MG63 (cell line): ENCODE data around the gene EIF2B2. TPM values are rescaled to one million over a fixed set of nuclear protein-coding genes. Genes with fewer than 3 reads are reported as not detected.

Experiments used
- DNase-seq: peaks from one replicate; pipeline ENCODE4 v3.0.0-alpha.2; 2020
- H3K27me3 ChIP-seq: fragments of 250-450 bp; sonication (Bioruptor Pico); 2 replicates; pipeline ENCODE4 v1.5.1; 2020; ENCODE audit warnings: mild to moderate bottlenecking, moderate library complexity
- H3K36me3 ChIP-seq: fragments of 250-450 bp; sonication (Bioruptor Pico); 2 replicates; pipeline ENCODE4 v1.5.1; 2020; ENCODE audit warnings: mild to moderate bottlenecking, moderate library complexity
- H3K4me3 ChIP-seq: fragments of 250-450 bp; sonication (Bioruptor Pico); 2 replicates; pipeline ENCODE4 v1.5.1; 2020; ENCODE audit warnings: mild to moderate bottlenecking, moderate library complexity
- H3K9me3 ChIP-seq: fragments of 250-450 bp; sonication (Bioruptor Pico); 2 replicates; pipeline ENCODE4 v1.5.1; 2020; ENCODE audit warnings: mild to moderate bottlenecking, moderate library complexity
- total RNA-seq: library from RNA; depleted of rRNA; stranded (reverse); fragments of >200 nt; shearing (Covaris generic); gene quantifications from 2 replicates; pipeline ENCODE4 v1.2.3, GENCODE V29; 2014; ENCODE audit warnings: low replicate concordance; rRNA removed

EIF2B2 gene
- total RNA-seq: 48.2 and 87.3 TPM in 2 replicates

- peak within 1 kb of the TSS; percentile 88 for H3K4me3 ChIP-seq
- peaks cover 23% of the 10 kb centered on the region for H3K36me3 ChIP-seq
- H3K9me3 ChIP-seq: peaks cover 7% of the 10 kb centered on the region; the same call in 1 of the 2 replicates
- peak; percentile 95 for DNase-seq
- no peaks in the 10 kb centered on the region for H3K27me3 ChIP-seq
Measured at GRCh38 chr14:75002392-75003249, at the start of gene EIF2B2. Gene EIF2B2, plus strand, starts transcription at chr14:75002921. Its CDS starts 70 bp downstream, at chr14:75002991.

- Histone ChIP-seq H3K9me3 (no peaks in the 10 kb centered on the region), H3K4me3 (peak overlapping the region; percentile 60), H3K36me3 (no peaks in the 10 kb centered on the region; the same call in 1 of the 2 replicates), H3K27me3 (no peaks in the 10 kb centered on the region)
- no peak for DNase-seq
Measured at GRCh38 chr14:74953686-74954085, 49.0 kb upstream of the EIF2B2 start.

GRCh38 chr14:74954232-74954946 is 48.3 kb upstream of the EIF2B2 start:
- DNase-seq: no peak
- peak overlapping the region; percentile 60 for H3K4me3 ChIP-seq

GRCh38 chr14:74954947-74955228 is 47.8 kb upstream of the EIF2B2 start:
- no peaks in the 10 kb centered on the region for H3K36me3 ChIP-seq
- H3K4me3 ChIP-seq: peak overlapping the region; percentile 60
- H3K9me3 ChIP-seq: no peaks in the 10 kb centered on the region
- DNase-seq: no peak
- H3K27me3 ChIP-seq: no peaks in the 10 kb centered on the region

More at GRCh38 chr14:74954232-74954946, 48.3 kb upstream of the EIF2B2 start:
- Histone ChIP-seq H3K36me3 (no peaks in the 10 kb centered on the region), H3K27me3 (no peaks in the 10 kb centered on the region), H3K9me3 (no peaks in the 10 kb centered on the region)

- Histone ChIP-seq H3K27me3 (no peaks in the 10 kb centered on the region), H3K4me3 (peak within 1 kb of the TSS; percentile 60), H3K9me3 (no peaks in the 10 kb centered on the region), H3K36me3 (no peaks in the 10 kb centered on the region)
- peak; percentile 60 for DNase-seq
Measured at GRCh38 chr14:74955229-74956026, 47.3 kb upstream of the EIF2B2 start, which contains the start of gene PGF. Gene PGF, minus strand, starts transcription at chr14:74955597. Its CDS starts 355 bp downstream, at chr14:74955242.

- no peak overlapping the region; the same call in 1 of the 2 replicates for H3K4me3 ChIP-seq
- no peaks in the 10 kb centered on the region for H3K27me3 ChIP-seq
Measured at GRCh38 chr14:74956027-74956279, 46.8 kb upstream of the EIF2B2 start.

GRCh38 chr14:74956280-74957072 is 46.2 kb upstream of the EIF2B2 start:
- Histone ChIP-seq H3K27me3 (no peaks in the 10 kb centered on the region), H3K9me3 (no peaks in the 10 kb centered on the region), H3K4me3 (no peak overlapping the region), H3K36me3 (no peaks in the 10 kb centered on the region)
- DNase-seq: no peak

More at GRCh38 chr14:74956027-74956279, 46.8 kb upstream of the EIF2B2 start:
- H3K9me3 ChIP-seq: no peaks in the 10 kb centered on the region
- DNase-seq: no peak
- H3K36me3 ChIP-seq: no peaks in the 10 kb centered on the region

GRCh38 chr14:74959596-74960180 is 43.0 kb upstream of the EIF2B2 start:
- H3K9me3 ChIP-seq: no peaks in the 10 kb centered on the region
- H3K4me3 ChIP-seq: no peak overlapping the region
- H3K27me3 ChIP-seq: no peaks in the 10 kb centered on the region
- no peaks in the 10 kb centered on the region for H3K36me3 ChIP-seq
- no peak for DNase-seq

GRCh38 chr14:74960736-74961135 is 42.0 kb upstream of the EIF2B2 start:
- no peaks in the 10 kb centered on the region for H3K27me3 ChIP-seq
- H3K4me3 ChIP-seq: no peak overlapping the region
- no peak for DNase-seq
- H3K9me3 ChIP-seq: no peaks in the 10 kb centered on the region
- no peaks in the 10 kb centered on the region for H3K36me3 ChIP-seq

- DNase-seq: no peak
- H3K27me3 ChIP-seq: no peaks in the 10 kb centered on the region
- no peaks in the 10 kb centered on the region for H3K36me3 ChIP-seq
- no peak overlapping the region for H3K4me3 ChIP-seq
- H3K9me3 ChIP-seq: no peaks in the 10 kb centered on the region
Measured at GRCh38 chr14:74961238-74961911, 41.3 kb upstream of the EIF2B2 start.

- Histone ChIP-seq H3K27me3 (no peaks in the 10 kb centered on the region), H3K36me3 (no peaks in the 10 kb centered on the region), H3K4me3 (no peak overlapping the region), H3K9me3 (no peaks in the 10 kb centered on the region)
- no peak for DNase-seq
Measured at GRCh38 chr14:74962046-74962445, 40.7 kb upstream of the EIF2B2 start.

- DNase-seq: no peak
- Histone ChIP-seq H3K27me3 (no peaks in the 10 kb centered on the region), H3K4me3 (no peak overlapping the region), H3K36me3 (no peaks in the 10 kb centered on the region), H3K9me3 (no peaks in the 10 kb centered on the region)
Measured at GRCh38 chr14:74962493-74962892, 40.2 kb upstream of the EIF2B2 start.

GRCh38 chr14:74963178-74963704 is 39.5 kb upstream of the EIF2B2 start:
- H3K36me3 ChIP-seq: no peaks in the 10 kb centered on the region
- no peak for DNase-seq
- H3K27me3 ChIP-seq: no peaks in the 10 kb centered on the region
- H3K9me3 ChIP-seq: no peaks in the 10 kb centered on the region
- no peak overlapping the region for H3K4me3 ChIP-seq

- Histone ChIP-seq H3K27me3 (no peaks in the 10 kb centered on the region), H3K9me3 (no peaks in the 10 kb centered on the region), H3K4me3 (no peak overlapping the region), H3K36me3 (no peaks in the 10 kb centered on the region)
- DNase-seq: no peak
Measured at GRCh38 chr14:74963705-74964271, 38.9 kb upstream of the EIF2B2 start.
